Muscle of leg (tissue), 16 donors: Measurements from ENCODE around the gene MTCH2. TPM values are rescaled to one million over a fixed set of nuclear protein-coding genes. Genes with fewer than 3 reads are reported as not detected.
"Not testable (repeated sequence)": the region's sequence is repeated elsewhere in the genome, so short reads cannot be mapped to it uniquely, and the experiment has no call there.

Source experiments
- DNase-seq: peaks from one replicate; pipeline ENCODE4 v3.0.0; 2013
- H3K27ac ChIP-seq: one replicate; pipeline ENCODE4 v1.5.1; 2013; ENCODE audit warnings: mild to moderate bottlenecking, low read length, control low read depth
- H3K27me3 ChIP-seq: one replicate; pipeline ENCODE4 v1.6.1; 2013; ENCODE audit warnings: low read length; ENCODE audit not compliant: control insufficient read depth, insufficient read depth
- H3K36me3 ChIP-seq: one replicate; pipeline ENCODE4 v1.6.1; 2013; ENCODE audit warnings: low read length; ENCODE audit not compliant: control insufficient read depth, insufficient read depth
- H3K4me1 ChIP-seq: one replicate; pipeline ENCODE4 v1.6.1; 2013; ENCODE audit warnings: low read length; ENCODE audit not compliant: control insufficient read depth, insufficient read depth
- H3K4me3 ChIP-seq: one replicate; pipeline ENCODE4 v1.5.1; 2013; ENCODE audit warnings: low read length, control low read depth
- H3K9me3 ChIP-seq: replicated peaks from 2 replicates; pipeline ENCODE4 v1.6.1; 2013; ENCODE audit warnings: low read depth, low read length; ENCODE audit not compliant: control insufficient read depth
- WGBS: methylation state at CpG from one replicate; pipeline ENCODE4 v1.1.5; 2013; ENCODE audit warnings: missing lambda C conversion rate; ENCODE audit not compliant: insufficient coverage; 5-methylcytosine and 5-hydroxymethylcytosine counted together
- long read RNA-seq, 11 donors: transcript quantifications; one replicate each; lab custom pipeline, GENCODE V29; 2026
- polyA plus RNA-seq, 8 donors: library from polyadenylated mRNA; unstranded; fragments of 120-200 nt; gene quantifications; one replicate each; pipeline versions ENCODE4 v1.2.1 to v1.2.3, GENCODE V29; 2013; ENCODE audit warnings: inconsistent platforms in 1 of 8, low replicate concordance in 1 of 8; ENCODE audit not compliant: insufficient read length in 8 of 8, insufficient read depth in 1 of 8
- total RNA-seq: library from RNA; stranded (reverse); fragments of 120-200 nt; gene quantifications from one replicate; pipeline ENCODE4 v1.2.4, GENCODE V29; 2013

The MTCH2 gene
- 51.1 TPM for total RNA-seq
- 10 to 100 TPM; 67.6 to 83.9 (median 71.7) TPM for polyA plus RNA-seq
- long read RNA-seq, donor 1, transcript MTCH2-201 (13 exons, 2,587 nt), result major isoform, 5 of 15 reads
- long read RNA-seq, donor 1, partial matches to known transcripts, result 10 of 15 reads
- long read RNA-seq, donor 1, other reads (novel, unspliced or antisense), result 0 of 15 reads
- long read RNA-seq, donor 2, partial matches to known transcripts, result 0 of 2 reads
- long read RNA-seq, donor 2, other reads (novel, unspliced or antisense), result 0 of 2 reads
- long read RNA-seq, donor 3, transcript MTCH2-201 (13 exons, 2,587 nt), result major isoform, 27 of 45 reads
- long read RNA-seq, donor 3, partial matches to known transcripts, result 17 of 45 reads
- long read RNA-seq, donor 3, other reads (novel, unspliced or antisense), result 0 of 45 reads
- long read RNA-seq, donor 4, transcript MTCH2-201 (13 exons, 2,587 nt), result major isoform, 17 of 28 reads
- long read RNA-seq, donor 4, partial matches to known transcripts, result 10 of 28 reads
- long read RNA-seq, donor 4, other reads (novel, unspliced or antisense), result 0 of 28 reads
- long read RNA-seq, donor 5, transcript MTCH2-201 (13 exons, 2,587 nt), result major isoform, 34 of 49 reads
- long read RNA-seq, donor 5, partial matches to known transcripts, result 13 of 49 reads
- long read RNA-seq, donor 5, other reads (novel, unspliced or antisense), result 0 of 49 reads
- long read RNA-seq, donor 6, transcript MTCH2-201 (13 exons, 2,587 nt), result major isoform, 40 of 92 reads
- long read RNA-seq, donor 6, partial matches to known transcripts, result 52 of 92 reads
- long read RNA-seq, donor 6, other reads (novel, unspliced or antisense), result 0 of 92 reads
- long read RNA-seq, donor 7, transcript MTCH2-201 (13 exons, 2,587 nt), result major isoform, 22 of 60 reads
- long read RNA-seq, donor 7, partial matches to known transcripts, result 35 of 60 reads
- long read RNA-seq, donor 7, other reads (novel, unspliced or antisense), result 0 of 60 reads
- long read RNA-seq, donor 8, transcript MTCH2-201 (13 exons, 2,587 nt), result major isoform, 19 of 25 reads
- long read RNA-seq, donor 8, partial matches to known transcripts, result 5 of 25 reads
- long read RNA-seq, donor 8, other reads (novel, unspliced or antisense), result 0 of 25 reads
- long read RNA-seq, donor 9, transcript MTCH2-201 (13 exons, 2,587 nt), result major isoform, 14 of 14 reads
- long read RNA-seq, donor 9, partial matches to known transcripts, result 0 of 14 reads
- long read RNA-seq, donor 9, other reads (novel, unspliced or antisense), result 0 of 14 reads
- long read RNA-seq, donor 10, transcript MTCH2-201 (13 exons, 2,587 nt), result major isoform, 24 of 41 reads
- long read RNA-seq, donor 10, partial matches to known transcripts, result 14 of 41 reads
- long read RNA-seq, donor 10, other reads (novel, unspliced or antisense), result 0 of 41 reads
- long read RNA-seq, donor 11, transcript MTCH2-201 (13 exons, 2,587 nt), result major isoform, 14 of 14 reads
- long read RNA-seq, donor 11, partial matches to known transcripts, result 0 of 14 reads
- long read RNA-seq, donor 11, other reads (novel, unspliced or antisense), result 0 of 14 reads

GRCh38 chr11:47642099-47642855 is at the start of gene MTCH2:
MTCH2 (minus strand) TSS chr11:47642559; CDS start chr11:47642465, 94 bp downstream.
- Histone ChIP-seq H3K27me3 (no peaks in the 10 kb centered on the region), H3K4me3 (peak within 1 kb of the TSS; percentile 86), H3K9me3 (no peaks in the 10 kb centered on the region), H3K4me1 (peaks cover 7% of the 10 kb centered on the region), H3K36me3 (peaks cover 15% of the 10 kb centered on the region), H3K27ac (peak within 1 kb of the TSS; percentile 94)
- DNase-seq, result peak; percentile 99
- under 1% methylated on average over 73 of the region's 78 CpGs for WGBS

GRCh38 chr11:47691979-47692378 is 49.6 kb upstream of the MTCH2 start:
- DNase-seq, result no peak

GRCh38 chr11:47689480-47689879 is 47.1 kb upstream of the MTCH2 start:
- 100% methylated on average over 1 of the region's 5 CpGs for WGBS
- H3K36me3 ChIP-seq, result no peaks in the 10 kb centered on the region
- H3K4me1 ChIP-seq, result no peaks in the 10 kb centered on the region
- no peak for DNase-seq
- H3K4me3 ChIP-seq, result no peak overlapping the region
- no peaks in the 10 kb centered on the region for H3K9me3 ChIP-seq
- no peaks in the 10 kb centered on the region for H3K27me3 ChIP-seq
- no peak overlapping the region for H3K27ac ChIP-seq

More at GRCh38 chr11:47691979-47692378, 49.6 kb upstream of the MTCH2 start:
- H3K4me1 ChIP-seq, result no peaks in the 10 kb centered on the region
- no CpG with 5 or more reads among the region's 2 CpGs for WGBS
- H3K27ac ChIP-seq, result no peak overlapping the region
- H3K9me3 ChIP-seq, result no peaks in the 10 kb centered on the region
- no peak overlapping the region for H3K4me3 ChIP-seq
- no peaks in the 10 kb centered on the region for H3K27me3 ChIP-seq
- no peaks in the 10 kb centered on the region for H3K36me3 ChIP-seq

- no peak for DNase-seq
- WGBS, result no CpG with 5 or more reads among the region's 2 CpGs
- no peak overlapping the region for H3K4me3 ChIP-seq
Measured at GRCh38 chr11:47688991-47689390, 46.6 kb upstream of the MTCH2 start.

GRCh38 chr11:47688111-47688510 is 45.8 kb upstream of the MTCH2 start:
- no peak for DNase-seq
- no peak overlapping the region for H3K27ac ChIP-seq
- no peaks in the 10 kb centered on the region for H3K9me3 ChIP-seq
- no peaks in the 10 kb centered on the region for H3K27me3 ChIP-seq
- WGBS, result 93% methylated on average over 3 of the region's 4 CpGs
- H3K36me3 ChIP-seq, result no peaks in the 10 kb centered on the region
- H3K4me1 ChIP-seq, result no peaks in the 10 kb centered on the region
- no peak overlapping the region for H3K4me3 ChIP-seq

More at GRCh38 chr11:47688991-47689390, 46.6 kb upstream of the MTCH2 start:
- Histone ChIP-seq H3K36me3 (no peaks in the 10 kb centered on the region), H3K4me1 (no peaks in the 10 kb centered on the region), H3K27me3 (no peaks in the 10 kb centered on the region), H3K9me3 (no peaks in the 10 kb centered on the region), H3K27ac (no peak overlapping the region)

- not testable (repeated sequence) for H3K9me3 ChIP-seq, H3K36me3 ChIP-seq, H3K4me3 ChIP-seq, H3K27ac ChIP-seq, DNase-seq, H3K4me1 ChIP-seq, H3K27me3 ChIP-seq
- WGBS, result no CpG with 5 or more reads among the region's 3 CpGs
Measured at GRCh38 chr11:47686704-47687103, 44.3 kb upstream of the MTCH2 start.

- no peak for DNase-seq
- Histone ChIP-seq H3K4me1 (no peaks in the 10 kb centered on the region), H3K27ac (no peak overlapping the region), H3K27me3 (no peaks in the 10 kb centered on the region), H3K4me3 (no peak overlapping the region), H3K36me3 (no peaks in the 10 kb centered on the region), H3K9me3 (no peaks in the 10 kb centered on the region)
- no CpG with 5 or more reads among the region's 1 CpG for WGBS
Measured at GRCh38 chr11:47686151-47686550, 43.8 kb upstream of the MTCH2 start.

- no peaks in the 10 kb centered on the region for H3K4me1 ChIP-seq
Measured at GRCh38 chr11:47675851-47676250, 33.5 kb upstream of the MTCH2 start.

GRCh38 chr11:47672283-47672730 is 29.9 kb upstream of the MTCH2 start:
- Histone ChIP-seq H3K9me3 (no peaks in the 10 kb centered on the region), H3K27ac (no peak overlapping the region), H3K4me3 (no peak overlapping the region), H3K36me3 (no peaks in the 10 kb centered on the region), H3K27me3 (no peaks in the 10 kb centered on the region), H3K4me1 (no peaks in the 10 kb centered on the region)
- no peak for DNase-seq
- 100% methylated on average over 2 of the region's 5 CpGs for WGBS

More at GRCh38 chr11:47675851-47676250, 33.5 kb upstream of the MTCH2 start:
- 80% methylated on average over 1 of the region's 2 CpGs for WGBS
- Histone ChIP-seq H3K9me3 (no peaks in the 10 kb centered on the region), H3K36me3 (no peaks in the 10 kb centered on the region), H3K27me3 (no peaks in the 10 kb centered on the region), H3K27ac (no peak overlapping the region), H3K4me3 (no peak overlapping the region)
- DNase-seq, result no peak
